ENCODE results near the gene UTP18.

The UTP18 gene

DNA sequence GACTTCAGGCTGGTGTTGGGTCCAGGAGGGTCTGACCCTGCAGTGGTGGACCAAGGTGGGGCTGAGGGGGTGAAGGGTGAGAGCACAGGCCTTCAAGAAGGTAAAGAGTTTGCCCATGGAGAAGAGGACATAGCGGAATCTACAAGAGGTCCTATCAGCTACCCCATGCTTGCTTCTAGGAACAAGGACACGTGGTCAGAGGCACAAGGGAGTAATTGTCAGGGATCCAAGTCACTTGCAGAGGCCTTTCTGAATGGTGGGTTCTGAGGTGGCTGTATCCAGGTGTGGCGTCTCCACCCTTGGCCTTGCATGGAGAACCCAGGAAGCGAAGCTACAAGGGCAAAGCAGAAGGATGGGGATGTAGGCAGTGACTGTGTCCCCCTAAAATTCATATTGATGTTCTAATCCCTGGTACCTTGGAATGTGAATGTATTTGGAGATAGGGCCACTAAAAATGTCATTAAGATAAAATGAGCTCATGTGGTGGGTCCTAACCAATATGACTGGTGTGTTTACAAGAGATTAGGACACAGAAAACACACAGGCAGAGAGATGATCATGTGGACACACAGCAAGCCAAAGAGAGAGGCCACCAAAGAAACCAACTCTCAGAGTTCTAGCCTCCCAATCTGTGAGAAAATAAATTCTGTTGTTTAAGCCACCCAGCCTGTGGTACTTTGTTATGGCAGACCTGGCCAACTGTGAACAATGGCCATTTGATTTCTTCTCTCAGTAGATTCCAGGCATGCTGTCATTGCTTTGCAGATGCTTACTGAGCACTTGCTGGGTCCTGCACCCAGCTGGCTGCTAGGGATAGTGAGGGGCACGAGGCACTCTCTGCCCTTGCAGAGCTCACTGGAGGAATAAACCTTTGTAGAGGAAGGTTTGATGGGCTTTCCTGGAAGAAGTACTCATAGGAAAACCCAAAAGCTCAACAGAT, 75.8 kb downstream of the UTP18 start:
- DNase-seq, result no peak

DNA sequence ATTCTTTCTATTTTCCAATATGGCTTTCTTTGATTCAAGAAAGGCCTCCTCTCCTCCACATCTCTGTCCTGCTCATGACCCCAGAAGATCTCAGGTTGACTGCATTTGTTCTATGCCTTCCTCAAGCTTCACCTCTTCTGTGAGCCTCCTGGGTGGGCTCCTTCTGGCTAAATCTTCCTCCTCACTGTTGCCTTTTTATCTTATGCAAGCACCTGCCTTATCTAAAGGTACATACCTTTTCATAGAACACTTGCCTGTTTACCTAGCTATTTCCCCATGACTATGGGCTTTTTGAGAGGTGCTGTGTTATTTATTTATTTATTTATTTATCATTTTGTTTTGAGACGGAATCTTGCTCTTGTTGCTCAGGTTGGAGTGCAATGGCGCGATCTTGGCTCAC, 81.1 kb downstream of the UTP18 start:
- no peak for DNase-seq

DNA sequence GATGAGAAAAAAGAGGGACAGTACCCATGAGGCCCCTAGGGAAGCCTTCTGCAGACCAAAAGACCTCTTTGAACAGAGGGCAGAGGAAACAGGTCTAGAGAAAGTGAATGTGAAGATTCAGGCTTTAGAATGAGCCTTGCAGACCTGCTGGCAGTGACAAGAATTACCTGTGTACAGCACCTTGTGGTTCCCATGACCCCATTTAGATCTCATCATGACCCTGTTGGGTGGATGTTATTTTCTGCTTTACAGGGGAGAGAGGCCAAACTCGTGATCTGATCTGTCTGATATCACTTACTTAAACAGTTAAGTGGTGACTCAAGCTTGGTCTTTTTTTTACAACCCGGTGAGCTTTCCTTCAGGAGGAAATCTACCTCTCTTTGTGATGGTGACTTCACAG, 81.9 kb downstream of the UTP18 start:
- no peak for DNase-seq

DNA sequence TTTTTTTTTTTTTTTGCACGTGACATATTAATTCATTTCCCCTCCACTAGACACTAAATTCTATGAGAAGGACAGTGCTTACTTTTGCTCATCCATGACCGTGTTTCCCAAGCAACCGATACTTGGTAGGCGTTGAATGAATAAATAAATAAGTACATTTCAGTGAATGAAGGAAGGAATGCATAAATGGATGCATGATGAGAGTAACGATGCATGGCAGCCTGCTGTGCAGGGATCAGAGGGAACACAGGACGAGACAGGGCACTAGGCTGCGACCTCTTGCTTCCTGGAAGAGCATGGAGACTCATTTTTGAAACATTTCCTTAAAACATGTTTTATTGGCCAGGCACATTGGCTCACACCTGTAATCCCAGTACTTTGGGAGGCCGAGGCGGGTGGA, 84.2 kb downstream of the UTP18 start:
- no peak for DNase-seq

DNA sequence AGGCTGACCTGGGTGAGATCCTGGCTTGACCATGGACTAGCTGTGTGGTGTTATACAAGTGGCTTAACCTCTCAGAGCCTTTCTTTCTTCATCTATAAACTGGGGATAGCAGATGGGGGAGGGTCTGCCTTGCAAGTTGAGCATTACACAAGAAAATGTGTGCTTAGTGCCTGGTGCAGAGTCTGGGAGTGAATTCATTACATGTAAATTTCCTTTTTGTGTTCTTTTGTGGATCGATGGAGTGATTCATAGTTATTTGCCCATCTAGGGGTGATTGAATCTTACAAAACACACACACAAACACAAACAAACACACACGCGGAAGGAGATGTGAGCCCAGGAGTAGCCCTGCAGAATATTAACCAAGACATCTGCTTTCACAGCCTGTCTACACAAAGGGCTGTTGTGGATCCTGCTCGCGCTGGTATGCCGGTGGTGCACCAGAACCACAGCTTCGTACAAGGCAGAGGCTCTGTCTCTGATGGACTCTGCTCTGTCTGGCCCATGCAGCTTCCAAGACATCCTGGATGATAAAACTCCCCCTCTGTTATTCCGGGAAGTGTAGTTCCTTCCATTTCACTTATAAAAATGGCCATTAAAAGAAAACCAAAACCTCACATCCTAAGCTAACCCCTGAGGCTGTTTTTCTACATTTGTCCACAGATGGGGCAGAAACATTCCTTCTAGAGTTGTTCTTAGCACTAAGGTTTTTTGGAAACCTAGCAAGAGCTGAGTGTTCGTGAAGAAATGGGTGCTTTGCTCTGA, 86.1 kb downstream of the UTP18 start:
- no peak for DNase-seq

Measured in activated CD4-positive, alpha-beta T cell treated with anti-CD3 and anti-CD28 coated beads, Interleukin-2, amount 50 U/mL, for 4 hours (primary cell).